ENCODE measurements around the gene PIGV.

GRCh38 chr1:26749458-26749857 lies 38.3 kb upstream of the PIGV start:
- TF ChIP-seq CTCF (IDR thresholded peaks at IDR 0.05; ENCODE audit: low read depth, low read length) (no peak), EZH2phosphoT487 (IDR thresholded peaks at IDR 0.05; ENCODE audit: low read depth) (no peak)

Data from OCI-LY3 (cell line).